Measurements from ENCODE around the gene SBSN. TPM values are rescaled to one million over a fixed set of nuclear protein-coding genes. Genes with fewer than 3 reads are reported as not detected.
"Not testable (repeated sequence)": the region's sequence is repeated elsewhere in the genome, so short reads cannot be mapped to it uniquely, and the experiment has no call there.

SBSN gene
- total RNA-seq, 1 donor from 2014 or later = 0.29 TPM

DNA sequence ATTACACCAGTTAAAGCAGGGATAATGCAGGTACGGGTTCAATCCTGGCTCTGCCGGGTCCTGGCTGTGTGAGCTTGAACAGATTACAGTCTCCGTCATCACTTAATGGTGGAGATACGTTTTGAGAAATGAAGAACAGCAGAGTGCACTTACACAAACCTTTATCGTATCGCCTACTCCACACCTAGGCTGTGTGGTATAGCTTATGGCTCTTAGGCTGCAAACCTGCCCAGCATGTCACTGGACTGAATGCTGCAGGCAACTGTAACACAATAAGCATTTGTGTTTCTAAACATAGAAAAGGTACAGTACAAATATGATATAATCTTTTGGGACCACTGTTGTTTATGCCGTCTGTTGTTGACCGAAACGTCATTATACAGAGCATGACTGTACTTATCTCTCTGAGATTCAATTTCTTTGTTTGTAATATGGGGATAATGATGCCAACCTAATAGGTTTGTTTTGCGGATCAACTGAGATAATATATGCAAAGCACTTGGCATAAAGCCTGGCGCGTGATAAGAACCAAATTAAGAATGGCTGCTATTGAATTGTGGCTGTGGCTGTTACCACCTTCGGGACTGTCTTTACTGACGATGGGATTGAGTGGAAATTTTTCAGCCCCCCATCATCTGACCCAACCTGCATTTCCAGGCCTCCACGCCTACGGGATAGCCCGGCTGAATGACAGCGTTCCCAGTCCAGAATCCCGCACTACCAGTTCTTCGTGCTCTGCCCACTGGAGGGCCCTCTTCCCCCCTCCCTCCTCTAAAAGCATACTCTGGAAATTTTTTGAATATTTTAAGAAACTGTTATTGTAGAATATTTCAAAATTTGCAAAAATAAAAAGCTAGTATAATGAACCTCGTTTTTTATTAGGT lies 49.1 kb downstream of the SBSN start:
- no peaks in the 10 kb centered on the region for H3K4me1 Mint-ChIP-seq (ENCODE audit: low read depth, unreplicated experiment)
- H3K36me3 Mint-ChIP-seq (ENCODE audit: unreplicated experiment) = no peaks in the 10 kb centered on the region
- H3K27me3 Mint-ChIP-seq (ENCODE audit: unreplicated experiment) = peaks cover 2% of the 10 kb centered on the region
- H3K4me3 Mint-ChIP-seq (ENCODE audit: unreplicated experiment) = no peak overlapping the region
- H3K27ac Mint-ChIP-seq (ENCODE audit: unreplicated experiment) = no peak overlapping the region
- TF ChIP-seq, protein P1, sequence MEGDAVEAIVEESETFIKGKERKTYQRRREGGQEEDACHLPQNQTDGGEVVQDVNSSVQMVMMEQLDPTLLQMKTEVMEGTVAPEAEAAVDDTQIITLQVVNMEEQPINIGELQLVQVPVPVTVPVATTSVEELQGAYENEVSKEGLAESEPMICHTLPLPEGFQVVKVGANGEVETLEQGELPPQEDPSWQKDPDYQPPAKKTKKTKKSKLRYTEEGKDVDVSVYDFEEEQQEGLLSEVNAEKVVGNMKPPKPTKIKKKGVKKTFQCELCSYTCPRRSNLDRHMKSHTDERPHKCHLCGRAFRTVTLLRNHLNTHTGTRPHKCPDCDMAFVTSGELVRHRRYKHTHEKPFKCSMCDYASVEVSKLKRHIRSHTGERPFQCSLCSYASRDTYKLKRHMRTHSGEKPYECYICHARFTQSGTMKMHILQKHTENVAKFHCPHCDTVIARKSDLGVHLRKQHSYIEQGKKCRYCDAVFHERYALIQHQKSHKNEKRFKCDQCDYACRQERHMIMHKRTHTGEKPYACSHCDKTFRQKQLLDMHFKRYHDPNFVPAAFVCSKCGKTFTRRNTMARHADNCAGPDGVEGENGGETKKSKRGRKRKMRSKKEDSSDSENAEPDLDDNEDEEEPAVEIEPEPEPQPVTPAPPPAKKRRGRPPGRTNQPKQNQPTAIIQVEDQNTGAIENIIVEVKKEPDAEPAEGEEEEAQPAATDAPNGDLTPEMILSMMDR (IDR thresholded peaks at IDR 0.05; ENCODE audit: partially characterized antibody, unreplicated experiment) = no peak
- no peak for DNase-seq
- H3K9me3 Mint-ChIP-seq (ENCODE audit: unreplicated experiment) = peaks cover 2% of the 10 kb centered on the region

DNA sequence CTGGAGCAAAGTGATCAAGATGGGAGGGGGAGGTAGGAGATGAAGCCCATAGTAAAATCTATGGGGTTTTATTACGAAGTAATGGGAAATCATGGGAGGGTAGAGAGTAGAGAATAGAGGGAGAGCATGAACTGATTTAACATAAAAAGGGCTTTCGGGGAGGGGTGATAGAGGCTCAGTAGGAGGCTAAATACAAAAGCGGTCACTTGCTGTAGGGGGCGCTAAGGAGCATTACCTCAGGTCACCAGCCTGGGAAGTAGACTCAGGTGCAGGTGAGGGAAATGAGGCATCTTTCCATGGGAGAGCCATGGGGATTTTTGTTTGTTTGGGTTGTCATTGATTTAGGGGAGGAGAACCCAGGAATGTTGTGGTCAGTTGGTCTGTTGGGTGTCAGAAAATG lies 52.0 kb downstream of the SBSN start:
- peaks cover 2% of the 10 kb centered on the region for H3K27me3 Mint-ChIP-seq (ENCODE audit: unreplicated experiment)
- H3K4me3 Mint-ChIP-seq (ENCODE audit: unreplicated experiment) = no peak overlapping the region
- peaks cover 3% of the 10 kb centered on the region for H3K9me3 Mint-ChIP-seq (ENCODE audit: unreplicated experiment)
- no peak overlapping the region for H3K27ac Mint-ChIP-seq (ENCODE audit: unreplicated experiment)
- no peaks in the 10 kb centered on the region for H3K36me3 Mint-ChIP-seq (ENCODE audit: unreplicated experiment)
- no peaks in the 10 kb centered on the region for H3K4me1 Mint-ChIP-seq (ENCODE audit: low read depth, unreplicated experiment)
- TF ChIP-seq, protein P1 (IDR thresholded peaks at IDR 0.05; ENCODE audit: partially characterized antibody, unreplicated experiment) = peak; percentile 23
- no peak for DNase-seq

DNA sequence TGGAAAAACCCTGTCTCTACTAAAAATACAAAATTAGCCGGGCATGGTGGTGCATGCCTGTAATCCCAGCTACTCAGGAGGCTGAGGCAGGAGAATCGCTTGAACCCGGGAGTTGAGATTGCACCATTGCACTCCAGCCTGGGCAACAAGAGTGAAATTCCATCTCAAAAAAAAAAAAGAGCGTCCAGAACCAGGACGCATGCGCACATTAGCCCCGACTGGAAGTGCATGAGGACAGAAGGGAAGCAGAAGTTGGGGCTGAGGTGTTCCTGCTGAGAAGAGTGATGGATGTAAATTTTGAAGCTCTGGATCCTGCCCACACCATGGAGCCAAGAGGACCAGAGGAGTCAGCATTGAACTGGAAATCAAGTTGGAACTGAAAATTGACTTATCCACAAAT lies 53.5 kb downstream of the SBSN start:
- not testable (repeated sequence) for H3K9me3 Mint-ChIP-seq (ENCODE audit: unreplicated experiment); H3K27me3 Mint-ChIP-seq (ENCODE audit: unreplicated experiment); DNase-seq; H3K4me3 Mint-ChIP-seq (ENCODE audit: unreplicated experiment); H3K4me1 Mint-ChIP-seq (ENCODE audit: low read depth, unreplicated experiment); H3K27ac Mint-ChIP-seq (ENCODE audit: unreplicated experiment); H3K36me3 Mint-ChIP-seq (ENCODE audit: unreplicated experiment)

DNA sequence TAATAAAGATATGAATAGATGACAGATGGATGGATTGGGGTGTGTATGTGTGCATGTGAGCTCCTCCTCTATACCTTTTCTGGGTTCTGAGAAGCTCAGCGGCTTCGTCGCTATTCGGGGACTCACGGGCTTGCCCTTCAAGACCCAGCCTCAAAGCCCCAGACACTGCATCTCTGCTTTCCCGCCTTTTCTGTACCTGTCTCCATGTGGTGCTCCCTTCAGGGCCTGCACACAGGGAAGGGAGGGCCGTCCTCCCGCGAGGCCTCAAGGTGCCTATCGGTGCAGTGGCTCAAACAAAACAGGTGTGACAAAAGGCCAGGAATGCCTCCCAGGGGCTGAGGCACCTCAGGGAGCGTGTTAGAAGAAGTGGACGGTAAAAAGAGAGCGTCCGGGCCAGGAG lies 54.0 kb downstream of the SBSN start:
- peaks cover 3% of the 10 kb centered on the region for H3K9me3 Mint-ChIP-seq (ENCODE audit: unreplicated experiment)
- no peak overlapping the region for H3K27ac Mint-ChIP-seq (ENCODE audit: unreplicated experiment)
- TF ChIP-seq, protein P1 (IDR thresholded peaks at IDR 0.05; ENCODE audit: partially characterized antibody, unreplicated experiment) = no peak

More for the DNA sequence above, 54.0 kb downstream of the SBSN start:
- Mint-ChIP-seq H3K36me3 (ENCODE audit: unreplicated experiment) (no peaks in the 10 kb centered on the region), H3K4me3 (ENCODE audit: unreplicated experiment) (no peak overlapping the region), H3K4me1 (ENCODE audit: low read depth, unreplicated experiment) (no peaks in the 10 kb centered on the region), H3K27me3 (ENCODE audit: unreplicated experiment) (peaks cover 2% of the 10 kb centered on the region)
- no peak for DNase-seq

Other genes with a start within 250 kb of the SBSN start
- not detected for gene HAMP, start 245.8 kb downstream of the SBSN start, total RNA-seq (ENCODE audit: unreplicated experiment)
- not detected for gene MAG, start 236.2 kb downstream of the SBSN start, total RNA-seq (ENCODE audit: unreplicated experiment)
- not detected for gene CD22, start 199.1 kb downstream of the SBSN start, total RNA-seq (ENCODE audit: unreplicated experiment)
- not detected for gene FFAR1, start 180.4 kb downstream of the SBSN start, total RNA-seq (ENCODE audit: unreplicated experiment)
- not detected for gene FFAR3, start 169.9 kb downstream of the SBSN start, total RNA-seq (ENCODE audit: unreplicated experiment)
- not detected for gene GPR42, start 157.2 kb downstream of the SBSN start, total RNA-seq (ENCODE audit: unreplicated experiment)
- not detected for gene FFAR2, start 80.1 kb downstream of the SBSN start, total RNA-seq (ENCODE audit: unreplicated experiment)
- not detected for gene KRTDAP, start 37.8 kb downstream of the SBSN start, total RNA-seq (ENCODE audit: unreplicated experiment)
- gene DMKN, start 14.7 kb downstream of the SBSN start, total RNA-seq (ENCODE audit: unreplicated experiment) = 0.88 TPM
- gene GAPDHS, start 5.1 kb upstream of the SBSN start, total RNA-seq (ENCODE audit: unreplicated experiment) = not detected
- 67.2 TPM for gene TMEM147, start 17.3 kb upstream of the SBSN start, total RNA-seq (ENCODE audit: unreplicated experiment)
- 0.32 TPM for gene ATP4A, start 35.3 kb upstream of the SBSN start, total RNA-seq (ENCODE audit: unreplicated experiment)
- not detected for gene PMIS2, start 57.9 kb upstream of the SBSN start, total RNA-seq (ENCODE audit: unreplicated experiment)
- 15.9 TPM for gene HAUS5, start 84.4 kb upstream of the SBSN start, total RNA-seq (ENCODE audit: unreplicated experiment)
- 78.7 TPM for gene RBM42, start 100.7 kb upstream of the SBSN start, total RNA-seq (ENCODE audit: unreplicated experiment)
- 1.3 TPM for gene ETV2, start 113.4 kb upstream of the SBSN start, total RNA-seq (ENCODE audit: unreplicated experiment)
- 448 TPM for gene COX6B1, start 120.0 kb upstream of the SBSN start, total RNA-seq (ENCODE audit: unreplicated experiment)
- not detected for gene UPK1A, start 138.2 kb upstream of the SBSN start, total RNA-seq (ENCODE audit: unreplicated experiment)
- not detected for gene ZBTB32, start 176.2 kb upstream of the SBSN start, total RNA-seq (ENCODE audit: unreplicated experiment)
- 60.8 TPM for gene KMT2B, start 189.7 kb upstream of the SBSN start, total RNA-seq (ENCODE audit: unreplicated experiment)
- gene IGFLR1, start 214.1 kb upstream of the SBSN start, total RNA-seq (ENCODE audit: unreplicated experiment) = 4.7 TPM
- gene U2AF1L4, start 217.1 kb upstream of the SBSN start, total RNA-seq (ENCODE audit: unreplicated experiment) = 24.3 TPM
- gene PSENEN, start 217.3 kb upstream of the SBSN start, total RNA-seq (ENCODE audit: unreplicated experiment) = 109 TPM
- 29.8 TPM for gene LIN37, start 220.3 kb upstream of the SBSN start, total RNA-seq (ENCODE audit: unreplicated experiment)
- 0.49 TPM for gene HSPB6, start 228.7 kb upstream of the SBSN start, total RNA-seq (ENCODE audit: unreplicated experiment)
- gene PROSER3, start 229.9 kb upstream of the SBSN start, total RNA-seq (ENCODE audit: unreplicated experiment) = 41.7 TPM
- gene ARHGAP33, start 247.3 kb upstream of the SBSN start, total RNA-seq (ENCODE audit: unreplicated experiment) = 180 TPM